Measurements from ENCODE around the gene BYSL.
"Not testable (repeated sequence)": the region's sequence is repeated elsewhere in the genome, so short reads cannot be mapped to it uniquely, and the experiment has no call there.

Gene BYSL

GRCh38 chr6:41942067-41942851 is 21.0 kb downstream of the BYSL start:
- DNase-seq (ENCODE audit: low spot score), result no peak

- not testable (repeated sequence) for DNase-seq (ENCODE audit: low spot score)
Measured at GRCh38 chr6:41942882-41943281, 21.6 kb downstream of the BYSL start.

- DNase-seq (ENCODE audit: low spot score), result no peak
Measured at GRCh38 chr6:41943456-41943855, 22.2 kb downstream of the BYSL start.

GRCh38 chr6:41947581-41948220 is 26.4 kb downstream of the BYSL start:
- DNase-seq (ENCODE audit: low spot score), result no peak

- DNase-seq (ENCODE audit: low spot score), result no peak
Measured at GRCh38 chr6:41954668-41955067, 33.4 kb downstream of the BYSL start.

- no peak for DNase-seq (ENCODE audit: low spot score)
Measured at GRCh38 chr6:41955412-41955811, 34.1 kb downstream of the BYSL start.

GRCh38 chr6:41957117-41957516 is 35.8 kb downstream of the BYSL start:
- DNase-seq (ENCODE audit: low spot score), result no peak

GRCh38 chr6:41958022-41958856 is 36.9 kb downstream of the BYSL start:
- no peak for DNase-seq (ENCODE audit: low spot score)

GRCh38 chr6:41960028-41960427 is 38.7 kb downstream of the BYSL start:
- DNase-seq (ENCODE audit: low spot score), result no peak

GRCh38 chr6:41963371-41963770 is 42.1 kb downstream of the BYSL start:
- no peak for DNase-seq (ENCODE audit: low spot score)

- no peak for DNase-seq (ENCODE audit: low spot score)
Measured at GRCh38 chr6:41964201-41964887, 43.0 kb downstream of the BYSL start.

- no peak for DNase-seq (ENCODE audit: low spot score)
Measured at GRCh38 chr6:41965429-41966213, 44.3 kb downstream of the BYSL start.

GRCh38 chr6:41966214-41966920 is 45.1 kb downstream of the BYSL start:
- DNase-seq (ENCODE audit: low spot score), result no peak

GRCh38 chr6:41966961-41967311 is 45.6 kb downstream of the BYSL start:
- DNase-seq (ENCODE audit: low spot score), result no peak

GRCh38 chr6:41967312-41968287 is 46.3 kb downstream of the BYSL start:
- DNase-seq (ENCODE audit: low spot score), result no peak

- DNase-seq (ENCODE audit: low spot score), result peak; percentile 30
Measured at GRCh38 chr6:41970436-41970846, 49.1 kb downstream of the BYSL start.

- DNase-seq (ENCODE audit: low spot score), result no peak
Measured at GRCh38 chr6:41972826-41973225, 51.5 kb downstream of the BYSL start.

- DNase-seq (ENCODE audit: low spot score), result no peak
Measured at GRCh38 chr6:41974281-41974825, 53.1 kb downstream of the BYSL start.

- no peak for DNase-seq (ENCODE audit: low spot score)
Measured at GRCh38 chr6:41975276-41975675, 54.0 kb downstream of the BYSL start.

Data from COLO829 (cell line).